ENCODE measurements around the gene FAM219A.

GRCh38 chr9:34502891-34503290 is 44.5 kb upstream of the FAM219A start:
- no peak for TF ChIP-seq CTCF (conservative IDR thresholded peaks at IDR 0.05)
- no peak for TF ChIP-seq ZFX (IDR thresholded peaks at IDR 0.05)

All from C4-2B (cell line).